K562 (cell line): ENCODE data around the gene HSD17B12. TPM values are rescaled to one million over a fixed set of nuclear protein-coding genes. Genes with fewer than 3 reads are reported as not detected.

Experiments
- ATAC-seq: fragments of 200-7000 bp; cut with Tn5 transposase; 3 replicates; pipeline ENCODE4 v1.9.1; 2020; ENCODE audit warnings: moderate library complexity
- BruUV-seq: library from RNA; stranded (reverse); fragments of 400-500 nt; replicated peaks from 2 replicates; lab custom pipeline; 2021; lab: Mats Ljungman, UMichigan
- CTCF ChIA-PET: fragments of 300-600 bp; formaldehyde crosslinking; extraction: SDS; loops from one replicate; lab custom pipeline; 2021; ENCODE audit warnings: low intra/inter-chr PET ratio; lab: Yijun Ruan, JAX
- POLR2A ChIA-PET: fragments of 300-600, 350-650 bp; sonication (Branson Sonifier 250); formaldehyde crosslinking; extraction: SDS; loops from one replicate; lab custom pipeline; 2021; ENCODE audit warnings: antibody characterized with exemption, inconsistent platforms; lab: Yijun Ruan, JAX
- DNase-seq, 4 experiments: peaks; one replicate each; pipeline versions ENCODE4 v3.0.0 to v3.0.0-alpha.2; 2011 to 2018; ENCODE audit warnings: low spot score in 3 of 4, mixed read lengths in 3 of 4; ENCODE audit errors: extremely low read depth in 1 of 4
- FAIRE-seq: peaks from 2 replicates; lab custom pipeline; 2011; peaks lifted over from hg19 to GRCh38; lab: Jason Lieb, UNC
- H2AFZ ChIP-seq: 2 replicates; pipeline ENCODE4 v1.6.0; 2011; ENCODE audit warnings: low read depth, low read length, control low read depth, inconsistent platforms
- H3K27ac ChIP-seq: fragments of 200-600 bp; 3 replicates; pipeline ENCODE4 v1.8.0; 2011; ENCODE audit warnings: low read depth, mild to moderate bottlenecking, control low read depth, inconsistent platforms, low read length, moderate library complexity, mixed read lengths; ENCODE audit errors: extremely low read depth
- H3K27me3 ChIP-seq, 2 experiments: fragments of 300-600 bp in 1 of 2; 2 replicates in 1 of 2; 3 replicates in 1 of 2; pipeline versions ENCODE4 v1.6.0 to v1.8.0; 2011; ENCODE audit warnings: inconsistent platforms in 2 of 2, low read length in 2 of 2, mild to moderate bottlenecking in 1 of 2, mixed read lengths in 1 of 2, moderate library complexity in 1 of 2; ENCODE audit not compliant: control insufficient read depth in 2 of 2, insufficient read depth in 2 of 2
- H3K36me3 ChIP-seq: fragments of 300-600 bp; 3 replicates; pipeline ENCODE4 v1.8.0; 2011; ENCODE audit warnings: mild to moderate bottlenecking, low read length, inconsistent platforms; ENCODE audit not compliant: control insufficient read depth, insufficient read depth
- H3K4me1 ChIP-seq, 2 experiments: fragments of 200-600 bp in 1 of 2; replicated peaks in 1 of 2; 2 replicates in 1 of 2; 3 replicates in 1 of 2; pipeline versions ENCODE4 v1.5.1 to v1.8.0; 2011; ENCODE audit warnings: inconsistent platforms in 2 of 2, low read length in 2 of 2, mild to moderate bottlenecking in 1 of 2, mixed read lengths in 1 of 2, moderate library complexity in 1 of 2; ENCODE audit not compliant: control insufficient read depth in 2 of 2, insufficient read depth in 2 of 2
- H3K4me2 ChIP-seq: 2 replicates; pipeline ENCODE4 v1.6.1; 2011; ENCODE audit warnings: low read length, control low read depth, inconsistent platforms, mixed read lengths; ENCODE audit not compliant: insufficient read depth
- H3K4me3 ChIP-seq: fragments of 200-600 bp; sonication (generic), shearing (Covaris generic); 2 replicates; pipeline ENCODE4 v1.5.1; 2016; ENCODE audit warnings: control low read depth, inconsistent platforms
- H3K79me2 ChIP-seq: fragments of 200-600 bp; 3 replicates; pipeline ENCODE4 v1.8.0; 2011; ENCODE audit warnings: low read length, inconsistent platforms; ENCODE audit not compliant: control insufficient read depth, insufficient read depth
- H3K9ac ChIP-seq, 2 experiments: 2 replicates each; pipeline versions ENCODE4 v1.6.0 to v1.6.1; 2011; ENCODE audit warnings: low read depth in 2 of 2, low read length in 2 of 2, control low read depth in 1 of 2, inconsistent platforms in 1 of 2, mild to moderate bottlenecking in 1 of 2, mixed read lengths in 1 of 2; ENCODE audit not compliant: insufficient read depth in 1 of 2
- H3K9me1 ChIP-seq: one replicate; pipeline ENCODE4 v1.6.0; 2011; ENCODE audit warnings: inconsistent platforms, mild to moderate bottlenecking, low read length, moderate library complexity; ENCODE audit not compliant: control insufficient read depth, insufficient read depth
- H3K9me3 ChIP-seq: replicated peaks from 2 replicates; pipeline ENCODE4 v1.5.1; 2011; ENCODE audit warnings: low read depth, low read length, inconsistent platforms; ENCODE audit not compliant: control insufficient read depth, insufficient read depth
- H4K20me1 ChIP-seq: replicated peaks from 2 replicates; pipeline ENCODE4 v1.6.1; 2011; ENCODE audit warnings: low read length, inconsistent platforms, mixed read lengths; ENCODE audit not compliant: control insufficient read depth, insufficient read depth
- ARID2 ChIP-seq: fragments of 450-650 bp; IDR thresholded peaks from 2 replicates; pipeline ENCODE4 v1.6.1; 2017; ENCODE audit warnings: antibody characterized with exemption, mild to moderate bottlenecking
- CCAR2 ChIP-seq: fragments of 200-400 bp; formaldehyde crosslinking; IDR thresholded peaks from 2 replicates; pipeline ENCODE4 v1.6.1; 2017; ENCODE audit warnings: mild to moderate bottlenecking, low read depth, low read length
- CEBPZ ChIP-seq: fragments of 150-350 bp; IDR thresholded peaks from 2 replicates; pipeline ENCODE4 v1.6.1; 2014; ENCODE audit warnings: low read depth, mild to moderate bottlenecking, low read length, borderline replicate concordance
- GTF2E2 ChIP-seq: fragments of 200-800 bp; sonication (Bioruptor generic); IDR thresholded peaks from 2 replicates; pipeline ENCODE4 v1.6.1; 2016; ENCODE audit warnings: missing genetic modification characterization, missing compliant biosample characterization
- HNRNPLL ChIP-seq: fragments of 200-400 bp; formaldehyde crosslinking; IDR thresholded peaks from 2 replicates; pipeline ENCODE4 v1.6.1; 2017; ENCODE audit warnings: low read length, low read depth, mild to moderate bottlenecking; ENCODE audit not compliant: poor library complexity, severe bottlenecking
- NEUROD1 ChIP-seq: fragments of 150-350 bp; IDR thresholded peaks from 2 replicates; pipeline ENCODE4 v1.6.1; 2014; ENCODE audit warnings: borderline replicate concordance, low read length, low read depth; ENCODE audit not compliant: partially characterized antibody
- NR0B1 ChIP-seq: fragments of 450-650 bp; IDR thresholded peaks from one replicate; pipeline ENCODE4 v1.6.1; 2018; ENCODE audit warnings: mild to moderate bottlenecking, moderate library complexity; ENCODE audit not compliant: partially characterized antibody
- PHTF2 ChIP-seq: fragments of 250-450 bp; sonication (Bioruptor Pico); IDR thresholded peaks from 2 replicates; pipeline ENCODE4 v1.5.0; 2021; ENCODE audit warnings: mild to moderate bottlenecking
- SIN3B ChIP-seq: fragments of 450-650 bp; IDR thresholded peaks from 2 replicates; pipeline ENCODE4 v1.6.1; 2017; ENCODE audit warnings: low read depth, mild to moderate bottlenecking, moderate library complexity
- WGBS: fragments of 100-300 bp; shearing (Covaris generic); methylation state at CpG from one replicate; pipeline ENCODE4 v1.1.6; 2016; ENCODE audit warnings: low coverage, mixed read lengths; ENCODE audit not compliant: insufficient coverage; ENCODE audit errors: missing lambda C conversion rate; 5-methylcytosine and 5-hydroxymethylcytosine counted together
- in situ Hi-C: fragments of 300-500 bp; cut with MboI; formaldehyde crosslinking; loops from 4 replicates; pipeline ENCODE4 v1.15.0; 2018; ENCODE audit warnings: inconsistent platforms, mixed read lengths
- intact Hi-C: fragments of 100-400 bp; cut with micrococcal nuclease; formaldehyde crosslinking; loops from 2 replicates; pipeline ENCODE4 v1.14.2; 2022
- polyA plus RNA-seq, 8 experiments: library from polyadenylated mRNA; depleted of rRNA in 4 of 8; stranded (reverse) in 5 of 8; unstranded in 3 of 8; fragments of >200 nt; fragmentation: Nextera tagmentation in 2 of 8; fragmentation: Illumina TruSeq in 1 of 8; extraction: Ambion mirVana in 2 of 8; extraction: Trizol in 1 of 8; gene quantifications; 2 replicates each; pipeline versions ENCODE4 v1.2.1 to v1.2.3, GENCODE V29; 2011 to 2014; ENCODE audit warnings: inconsistent platforms in 1 of 8, missing spikeins in 1 of 8
- total RNA-seq, 7 experiments: library from RNA; depleted of rRNA in 6 of 7; stranded (reverse); fragments of >200 nt in 6 of 7; fragmentation: Illumina TruSeq in 2 of 7; extraction: Trizol in 2 of 7; gene quantifications; 2 replicates each; pipeline versions ENCODE4 v1.2.1 to v1.2.3, GENCODE V29; 2011 to 2021; ENCODE audit warnings: low replicate concordance in 1 of 7
- TF ChIP-seq, protein P1 (sequence below): sonication (generic); formaldehyde crosslinking; IDR thresholded peaks from 2 replicates; pipeline ENCODE4 v1.8.0; 2022; ENCODE audit warnings: missing genetic modification reagents, mild to moderate bottlenecking, borderline replicate concordance

Gene HSD17B12
- total and polyA plus RNA-seq, 9 of the 15 experiments (the other 6 are each of a cell fraction or from before 2014, with no cell fraction given): 9.1 to 34.5 (median 23.3) TPM

DNA sequence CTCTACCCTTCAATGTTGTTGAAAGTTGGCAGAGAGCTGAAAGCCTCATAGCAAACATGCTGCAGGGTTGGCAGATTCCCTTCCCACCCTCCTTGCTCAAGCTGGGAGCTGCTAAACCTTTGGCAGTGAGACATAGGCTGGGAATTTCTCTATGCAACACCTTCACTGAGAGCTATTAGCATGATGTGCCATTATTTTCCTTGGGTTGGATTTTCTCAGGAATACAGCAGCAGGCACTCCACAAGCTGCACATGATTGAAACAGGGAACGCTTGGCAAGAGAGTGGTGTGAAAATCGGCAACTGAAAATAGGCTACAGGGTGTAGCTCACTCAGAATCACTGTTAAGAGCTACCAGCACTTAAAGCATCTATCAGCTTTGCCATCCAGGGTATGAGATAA is 190.5 kb downstream of the HSD17B12 start:
- H3K27ac ChIP-seq: no peak overlapping the region
- H4K20me1 ChIP-seq: no peaks in the 10 kb centered on the region
- H3K79me2 ChIP-seq: no peaks in the 10 kb centered on the region
- H3K4me3 ChIP-seq: no peak overlapping the region
- ATAC-seq (no peak), FAIRE-seq (no peak)
- no peak overlapping the region for H3K4me2 ChIP-seq
- POLR2A ChIA-PET: interaction anchor here (0.8 kb wide), 1 partner anchor 29 kb away, joined by 3 read pairs; no protein-coding TSS in a partner anchor
- CTCF ChIA-PET: no interaction called here
- peaks cover 8 to 10% of the 10 kb centered on the region in 2 experiments for H3K27me3 ChIP-seq
- intact Hi-C loops: no loop called here
- in situ Hi-C loops: no loop called here
- 0% methylated on average over 2 of the region's 2 CpGs for WGBS
- H3K9me3 ChIP-seq: no peaks in the 10 kb centered on the region
- no peaks in the 10 kb centered on the region for H3K36me3 ChIP-seq
- no peak overlapping the region for H3K9ac ChIP-seq
- no peak for TF ChIP-seq HNRNPLL
- TF ChIP-seq, protein P1, sequence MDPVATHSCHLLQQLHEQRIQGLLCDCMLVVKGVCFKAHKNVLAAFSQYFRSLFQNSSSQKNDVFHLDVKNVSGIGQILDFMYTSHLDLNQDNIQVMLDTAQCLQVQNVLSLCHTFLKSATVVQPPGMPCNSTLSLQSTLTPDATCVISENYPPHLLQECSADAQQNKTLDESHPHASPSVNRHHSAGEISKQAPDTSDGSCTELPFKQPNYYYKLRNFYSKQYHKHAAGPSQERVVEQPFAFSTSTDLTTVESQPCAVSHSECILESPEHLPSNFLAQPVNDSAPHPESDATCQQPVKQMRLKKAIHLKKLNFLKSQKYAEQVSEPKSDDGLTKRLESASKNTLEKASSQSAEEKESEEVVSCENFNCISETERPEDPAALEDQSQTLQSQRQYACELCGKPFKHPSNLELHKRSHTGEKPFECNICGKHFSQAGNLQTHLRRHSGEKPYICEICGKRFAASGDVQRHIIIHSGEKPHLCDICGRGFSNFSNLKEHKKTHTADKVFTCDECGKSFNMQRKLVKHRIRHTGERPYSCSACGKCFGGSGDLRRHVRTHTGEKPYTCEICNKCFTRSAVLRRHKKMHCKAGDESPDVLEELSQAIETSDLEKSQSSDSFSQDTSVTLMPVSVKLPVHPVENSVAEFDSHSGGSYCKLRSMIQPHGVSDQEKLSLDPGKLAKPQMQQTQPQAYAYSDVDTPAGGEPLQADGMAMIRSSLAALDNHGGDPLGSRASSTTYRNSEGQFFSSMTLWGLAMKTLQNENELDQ (CRISPR knock-in tag): no peak
- no peak for TF ChIP-seq NR0B1
- TF ChIP-seq PHTF2: no peak
- no peak for TF ChIP-seq NEUROD1
- no peak for TF ChIP-seq ARID2
- no peak for TF ChIP-seq SIN3B
- no peak for TF ChIP-seq CEBPZ
- no peak for TF ChIP-seq GTF2E2 (tag)
- no peak for TF ChIP-seq CCAR2
- TF ChIP-seq, all 486 proteins: peak for 0
- H3K9me1 ChIP-seq: no peaks in the 10 kb centered on the region
- no peak overlapping the region for H2AFZ ChIP-seq
- peaks cover 0 to 13% of the 10 kb centered on the region in 2 experiments; a peak in 4 of 5 replicates for H3K4me1 ChIP-seq
- BruUV-seq: no TSS peak
- DNase-seq: no peak
